ENCODE results near the gene CAMK2G.
"Not testable (repeated sequence)": the region's sequence is repeated elsewhere in the genome, so short reads cannot be mapped to it uniquely, and the experiment has no call there.

Gene CAMK2G

DNA sequence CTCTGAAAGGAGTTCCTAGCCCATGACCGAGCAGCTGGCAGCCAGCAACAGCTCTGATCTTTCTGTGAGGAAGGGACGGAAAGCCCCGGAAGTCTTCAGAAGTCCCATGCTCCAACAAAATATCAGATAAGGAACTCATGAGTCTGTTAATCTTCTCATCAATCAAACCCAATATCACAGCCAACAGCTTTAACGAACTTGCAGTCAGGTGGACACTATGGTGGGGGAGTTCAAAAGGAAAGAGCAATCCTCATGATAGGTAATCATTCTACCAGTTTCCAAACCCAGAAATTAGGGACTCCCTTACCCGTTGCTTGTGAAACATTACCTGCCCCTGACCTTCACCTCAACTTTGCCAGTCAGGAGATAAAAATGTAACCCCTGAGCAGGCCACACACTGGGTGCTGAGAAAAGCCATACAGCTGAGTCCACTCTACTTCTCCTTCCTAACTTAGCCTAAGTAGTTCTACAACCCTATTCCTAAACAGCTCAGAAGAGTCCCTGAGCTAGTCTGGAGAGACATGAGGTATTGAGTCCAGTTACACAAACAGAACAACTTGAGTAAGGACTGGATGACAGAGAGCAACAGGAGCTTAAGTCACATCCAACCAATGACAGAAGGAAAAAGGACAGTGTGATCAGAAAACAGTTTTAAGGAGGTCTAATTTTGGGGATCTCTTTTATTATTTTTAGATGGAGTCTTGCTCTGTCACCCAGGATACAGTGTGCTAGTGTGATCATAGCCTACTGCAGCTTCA is 65.1 kb downstream of the CAMK2G start:
- no peak for DNase-seq

DNA sequence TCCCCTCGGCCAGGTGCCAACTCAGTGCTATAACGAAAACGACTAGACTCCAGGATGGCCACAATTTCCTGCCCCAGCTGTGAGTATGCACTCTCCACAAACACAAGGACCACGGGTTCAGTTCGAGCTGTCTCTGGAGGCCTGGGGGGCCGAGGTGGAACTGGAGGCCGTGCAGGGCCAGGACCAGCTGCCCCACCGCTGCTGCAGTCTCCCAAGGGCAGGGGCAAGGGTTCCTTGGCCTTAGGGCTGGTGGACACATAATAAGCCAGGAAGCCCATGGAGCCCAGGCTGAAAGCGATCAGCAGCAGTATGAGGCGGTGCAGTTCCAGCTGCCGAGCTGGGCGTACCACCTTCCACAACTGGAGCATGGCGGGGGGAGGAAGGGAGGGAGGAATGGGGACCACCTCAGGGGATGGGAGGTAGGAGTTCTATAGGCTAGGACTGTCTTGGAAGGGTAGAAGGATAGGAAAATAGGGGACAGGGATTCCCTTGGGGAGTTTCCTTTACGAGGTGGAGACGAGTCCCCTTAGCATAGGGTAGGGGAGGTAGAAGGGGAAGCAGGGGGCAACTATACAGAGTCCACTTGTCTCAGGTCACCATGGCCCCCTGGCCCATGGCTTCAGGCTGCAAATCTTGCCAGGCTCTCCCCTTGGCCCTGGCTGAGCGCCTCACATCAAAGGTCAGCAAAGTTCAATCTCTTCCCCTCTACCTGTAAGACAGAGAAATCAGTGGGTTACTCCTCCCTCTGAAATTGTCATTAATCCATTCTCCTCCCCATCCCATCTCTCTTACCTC is 66.1 kb downstream of the CAMK2G start:
- no peak for DNase-seq

- no peak for DNase-seq
Measured at GRCh38 chr10:73807471-73807870, 66.9 kb downstream of the CAMK2G start.

DNA sequence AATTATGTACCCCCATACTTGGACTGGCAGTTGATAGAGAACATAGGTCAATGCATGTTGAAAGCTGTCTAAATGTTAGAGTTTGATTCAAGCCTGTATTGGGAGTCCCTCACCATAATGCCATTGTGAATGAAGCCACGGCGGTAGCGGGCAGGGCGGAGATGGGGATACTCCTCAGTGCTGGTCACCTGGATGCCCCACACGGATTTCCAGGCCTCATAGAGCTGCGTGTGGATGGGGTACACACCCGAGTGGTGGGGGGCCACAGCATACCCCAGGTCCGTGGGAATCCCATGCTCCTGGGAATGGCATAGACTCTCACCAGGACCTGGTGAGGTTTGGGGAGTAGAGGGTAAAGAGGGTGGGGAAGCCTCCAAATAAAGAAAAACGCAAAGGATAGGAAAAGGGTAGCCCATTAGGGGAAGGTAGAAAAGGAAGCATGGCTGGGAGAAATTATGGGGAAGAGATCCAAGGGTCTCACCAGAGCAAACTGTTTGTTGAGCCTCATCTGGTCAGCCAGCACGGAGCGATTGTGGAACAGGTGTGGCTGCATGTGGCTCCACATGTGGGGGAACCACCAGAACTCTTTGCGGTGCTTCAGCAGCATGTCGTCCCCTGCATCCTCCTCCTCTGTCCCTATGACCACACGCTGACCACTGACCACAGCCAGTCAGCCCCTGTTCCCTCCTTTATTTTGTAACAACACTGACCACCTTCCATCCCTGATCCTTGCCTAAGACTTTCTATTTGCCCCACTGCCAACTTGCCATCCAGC is 68.0 kb downstream of the CAMK2G start:
- DNase-seq, result no peak

DNA sequence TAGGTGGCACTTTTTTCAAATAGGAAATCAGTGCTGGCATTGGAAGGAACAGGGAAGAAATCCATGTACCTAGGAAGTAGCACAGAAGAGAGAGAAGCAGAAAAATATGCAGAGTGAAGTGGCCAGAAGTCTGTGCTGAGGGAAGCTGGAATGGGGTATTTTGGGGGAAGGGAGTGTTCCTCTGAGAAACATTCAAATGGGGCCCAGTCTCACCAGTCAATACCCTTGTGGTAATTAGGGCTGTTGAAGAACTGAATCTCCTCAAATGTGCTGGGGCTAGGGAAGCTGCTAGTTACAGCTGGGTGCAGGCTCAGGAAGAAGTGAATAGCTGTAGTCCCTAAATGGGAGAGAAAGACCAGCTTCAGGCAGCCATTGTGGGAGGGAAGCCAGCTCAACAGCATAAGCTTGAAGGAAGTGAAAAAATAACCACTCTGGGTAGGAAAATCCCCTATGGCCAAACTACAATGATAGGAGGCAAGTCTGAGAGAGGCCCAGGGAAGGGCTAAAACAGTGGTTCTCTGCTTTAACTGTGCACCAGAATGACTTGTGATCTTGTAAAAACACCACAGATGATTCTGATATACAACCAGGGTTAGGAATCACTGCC is 70.6 kb downstream of the CAMK2G start:
- no peak for DNase-seq

DNA sequence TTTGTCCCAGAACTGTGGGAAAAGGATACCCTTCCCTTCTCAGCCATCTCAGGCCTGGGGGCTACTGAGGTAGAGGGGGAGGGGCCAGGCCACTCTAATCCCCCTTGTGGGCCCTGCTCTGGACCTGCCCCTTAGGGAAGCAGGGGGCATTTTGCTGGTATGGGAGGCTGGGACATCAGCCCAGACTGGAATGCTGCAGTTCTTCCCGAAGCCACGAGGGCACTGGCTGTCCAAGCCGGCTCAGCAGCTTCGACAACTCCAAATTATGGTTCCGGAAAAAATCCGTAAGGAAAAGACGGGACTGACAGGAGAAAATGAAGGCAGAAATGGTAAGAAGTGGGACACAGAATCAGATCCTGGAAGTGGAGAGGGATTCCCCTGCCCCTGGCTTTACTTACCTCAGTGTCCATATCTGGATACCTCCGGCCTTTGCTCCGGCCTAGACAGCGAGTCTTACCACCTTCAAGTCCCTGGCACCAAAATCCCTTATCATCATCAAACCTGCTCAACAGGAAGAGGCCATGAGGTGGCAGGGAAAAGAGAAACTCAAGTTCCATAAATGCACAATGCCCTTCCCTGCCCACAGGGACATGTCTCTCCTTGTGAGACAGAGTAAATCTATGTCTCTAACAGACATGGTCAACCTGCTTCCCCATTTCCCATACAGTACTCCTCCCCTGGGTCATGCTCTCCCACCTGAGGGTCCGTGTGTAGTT is 71.9 kb downstream of the CAMK2G start:
- DNase-seq, result no peak

DNA sequence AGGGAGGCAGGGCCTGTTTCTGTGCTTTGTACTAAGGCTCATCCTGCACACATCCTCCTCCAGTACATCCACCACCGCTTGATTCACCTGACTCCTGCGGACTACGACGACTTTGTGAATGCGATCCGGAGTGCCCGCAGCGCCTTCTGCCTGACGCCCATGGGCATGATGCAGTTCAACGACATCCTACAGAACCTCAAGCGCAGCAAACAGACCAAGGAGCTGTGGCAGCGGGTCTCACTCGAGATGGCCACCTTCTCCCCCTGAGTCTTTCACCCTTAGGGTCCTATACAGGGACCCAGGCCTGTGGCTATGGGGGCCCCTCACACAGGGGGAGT is 73.1 kb downstream of the CAMK2G start:
- DNase-seq, result no peak

DNA sequence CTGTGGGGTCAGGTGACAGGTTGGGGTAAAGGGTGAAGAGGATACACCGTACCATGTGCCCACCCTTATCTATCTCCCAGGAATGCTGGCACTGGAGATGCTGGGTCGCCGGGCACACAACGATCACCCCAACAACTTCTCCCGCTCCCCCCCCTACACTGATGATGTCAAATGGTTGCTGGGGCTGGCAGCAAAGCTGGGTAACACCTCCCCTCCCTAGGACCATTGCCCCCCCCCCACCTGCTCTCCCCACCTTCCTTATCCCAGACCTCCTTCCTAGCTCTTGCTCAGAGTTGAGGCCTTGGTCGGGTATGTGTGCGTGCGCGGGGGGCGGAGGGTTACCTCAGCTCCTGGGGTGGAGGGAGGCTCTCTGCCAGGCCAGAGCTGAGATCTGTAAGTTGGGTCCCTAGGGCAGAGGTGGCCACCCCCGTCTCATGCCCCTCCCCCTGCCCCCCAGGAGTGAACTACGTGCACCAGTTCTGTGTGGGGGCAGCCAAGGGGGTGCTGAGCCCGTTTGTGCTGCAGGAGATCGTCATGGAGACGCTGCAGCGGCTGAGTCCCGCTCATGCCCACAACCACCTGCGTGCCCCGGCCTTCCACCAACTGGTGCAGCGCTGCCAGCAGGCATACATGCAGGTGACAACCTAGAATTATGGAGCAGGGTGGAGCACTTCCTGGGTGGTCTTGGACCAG is 73.6 kb downstream of the CAMK2G start:
- DNase-seq, result no peak

GRCh38 chr10:73799899-73800559 is 74.3 kb downstream of the CAMK2G start:
- no peak for DNase-seq

DNA sequence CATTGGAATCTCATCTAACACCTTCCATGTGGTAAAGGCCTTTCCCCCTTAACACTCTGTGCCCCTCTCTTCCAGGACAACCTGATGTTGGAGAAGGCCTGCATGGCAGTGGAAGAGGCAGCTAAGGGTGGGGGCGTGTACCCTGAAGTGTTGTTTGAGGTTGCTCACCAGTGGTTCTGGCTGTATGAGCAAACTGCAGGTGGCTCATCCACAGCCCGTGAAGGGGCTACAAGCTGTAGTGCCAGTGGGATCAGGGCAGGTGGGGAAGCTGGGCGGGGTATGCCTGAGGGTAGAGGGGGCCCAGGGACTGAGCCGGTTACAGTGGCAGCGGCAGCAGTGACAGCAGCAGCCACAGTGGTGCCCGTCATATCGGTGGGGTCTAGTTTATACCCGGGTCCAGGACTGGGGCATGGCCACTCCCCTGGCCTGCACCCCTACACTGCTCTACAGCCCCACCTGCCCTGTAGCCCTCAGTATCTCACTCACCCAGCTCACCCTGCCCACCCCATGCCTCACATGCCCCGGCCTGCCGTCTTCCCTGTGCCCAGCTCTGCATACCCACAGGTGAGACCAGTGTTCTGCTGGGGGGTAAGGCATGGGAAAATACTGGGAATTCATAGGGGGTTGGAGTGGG is 75.3 kb downstream of the CAMK2G start:
- no peak for DNase-seq

GRCh38 chr10:73798087-73798486 is 76.3 kb downstream of the CAMK2G start:
- DNase-seq, result no peak

- no peak for DNase-seq
Measured at GRCh38 chr10:73797324-73798025, 76.9 kb downstream of the CAMK2G start.

GRCh38 chr10:73796766-73797165 is 77.6 kb downstream of the CAMK2G start:
- no peak for DNase-seq

- not testable (repeated sequence) for DNase-seq
Measured at GRCh38 chr10:73796035-73796434, 78.3 kb downstream of the CAMK2G start.

GRCh38 chr10:73795491-73795890 is 78.9 kb downstream of the CAMK2G start:
- DNase-seq, result not testable (repeated sequence)

DNA sequence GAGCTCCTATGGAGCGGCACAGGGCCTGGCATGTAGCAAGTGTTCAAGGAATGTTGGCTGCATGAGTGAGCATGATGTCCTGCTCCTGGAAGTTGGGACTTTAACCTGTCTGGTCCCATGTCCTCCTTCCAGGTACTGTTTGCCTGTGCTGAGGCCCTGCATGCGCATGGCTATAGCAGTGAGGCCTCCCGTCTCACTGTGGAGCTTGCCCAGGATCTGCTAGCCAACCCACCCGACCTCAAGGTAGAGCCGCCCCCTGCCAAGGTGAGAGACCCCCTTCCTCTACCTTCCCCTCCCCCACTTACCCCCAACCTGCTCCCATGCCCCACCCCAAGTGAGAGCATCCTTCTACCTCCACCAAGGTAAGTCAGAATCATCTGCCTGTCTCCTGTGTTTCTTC is 80.9 kb downstream of the CAMK2G start:
- no peak for DNase-seq

GRCh38 chr10:73791871-73792400 is 82.4 kb downstream of the CAMK2G start:
- DNase-seq, result no peak

DNA sequence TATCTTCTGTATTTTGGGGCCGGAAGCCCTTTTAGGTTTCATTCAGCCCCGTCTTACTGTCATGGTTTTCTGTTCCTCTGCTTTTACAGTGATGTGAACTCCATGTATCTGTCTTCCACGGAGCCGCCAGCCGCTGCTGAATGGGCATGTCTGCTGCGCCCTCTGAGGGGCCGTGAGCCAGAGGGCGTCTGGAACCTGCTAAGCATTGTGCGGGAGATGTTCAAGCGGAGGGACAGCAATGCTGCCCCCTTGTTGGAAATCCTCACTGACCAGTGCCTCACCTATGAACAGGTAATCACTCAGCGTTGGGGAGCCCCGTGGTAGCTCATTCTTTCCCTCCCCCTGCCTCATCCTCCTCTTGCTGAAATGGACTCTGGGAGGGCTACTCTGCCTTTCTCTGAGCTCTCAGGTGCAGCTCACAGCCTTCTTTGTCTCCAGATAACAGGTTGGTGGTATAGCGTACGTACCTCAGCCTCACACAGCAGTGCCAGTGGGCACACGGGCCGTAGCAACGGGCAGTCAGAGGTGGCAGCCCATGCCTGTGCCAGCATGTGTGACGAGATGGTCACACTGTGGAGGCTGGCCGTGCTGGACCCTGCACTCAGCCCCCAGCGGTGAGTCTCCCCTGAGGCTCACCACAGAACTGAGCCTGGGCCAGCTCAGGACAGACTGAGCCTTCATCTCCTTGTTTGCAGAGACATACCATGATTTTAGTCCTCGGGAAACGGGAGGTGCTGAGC is 83.3 kb downstream of the CAMK2G start:
- DNase-seq, result no peak

GRCh38 chr10:73789659-73790055 is 84.7 kb downstream of the CAMK2G start:
- DNase-seq, result no peak

All from hippocampal formation (tissue), 2 donors.